ENCODE measurements around the gene MRTFA.

MRTFA gene

DNA sequence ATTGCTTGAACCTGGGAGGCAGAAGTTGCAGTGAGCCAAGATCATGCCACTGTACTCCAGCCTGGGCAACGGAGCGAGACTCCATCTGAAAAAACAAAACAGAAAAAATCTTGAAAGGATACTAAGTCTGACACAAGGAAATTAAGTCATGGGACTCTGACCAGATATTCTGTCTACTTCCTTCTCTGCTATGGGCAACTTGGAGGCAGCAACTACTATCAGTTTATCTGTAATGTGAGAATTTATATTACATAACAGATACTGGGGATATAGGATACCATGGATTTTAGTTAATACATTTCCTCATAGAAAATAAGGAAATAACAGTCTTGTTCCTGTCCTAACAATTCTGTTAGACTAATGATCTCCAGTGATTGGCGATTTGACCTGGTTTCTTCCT lies 267.7 kb downstream of the MRTFA start:
- H3K36me3 ChIP-seq, result peaks cover 23 to 43% (median 43%) of the 10 kb centered on the region in 3 donors
- no peak overlapping the region for H3K4me3 ChIP-seq
- no peak overlapping the region for H3K27ac ChIP-seq
- no peak for DNase-seq
- H3K27me3 ChIP-seq, result no peaks in the 10 kb centered on the region
- TF ChIP-seq, protein P1, sequence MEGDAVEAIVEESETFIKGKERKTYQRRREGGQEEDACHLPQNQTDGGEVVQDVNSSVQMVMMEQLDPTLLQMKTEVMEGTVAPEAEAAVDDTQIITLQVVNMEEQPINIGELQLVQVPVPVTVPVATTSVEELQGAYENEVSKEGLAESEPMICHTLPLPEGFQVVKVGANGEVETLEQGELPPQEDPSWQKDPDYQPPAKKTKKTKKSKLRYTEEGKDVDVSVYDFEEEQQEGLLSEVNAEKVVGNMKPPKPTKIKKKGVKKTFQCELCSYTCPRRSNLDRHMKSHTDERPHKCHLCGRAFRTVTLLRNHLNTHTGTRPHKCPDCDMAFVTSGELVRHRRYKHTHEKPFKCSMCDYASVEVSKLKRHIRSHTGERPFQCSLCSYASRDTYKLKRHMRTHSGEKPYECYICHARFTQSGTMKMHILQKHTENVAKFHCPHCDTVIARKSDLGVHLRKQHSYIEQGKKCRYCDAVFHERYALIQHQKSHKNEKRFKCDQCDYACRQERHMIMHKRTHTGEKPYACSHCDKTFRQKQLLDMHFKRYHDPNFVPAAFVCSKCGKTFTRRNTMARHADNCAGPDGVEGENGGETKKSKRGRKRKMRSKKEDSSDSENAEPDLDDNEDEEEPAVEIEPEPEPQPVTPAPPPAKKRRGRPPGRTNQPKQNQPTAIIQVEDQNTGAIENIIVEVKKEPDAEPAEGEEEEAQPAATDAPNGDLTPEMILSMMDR (IDR thresholded peaks at IDR 0.05), result no peak
- intact Hi-C loops (cut with DNase I; ENCODE audit: low total_unique reads), result no loop called here
- H3K9me3 ChIP-seq, result no peaks in the 10 kb centered on the region
- peaks cover 0 to 7% (median 1%) of the 10 kb centered on the region in 4 donors for H3K4me1 ChIP-seq

DNA sequence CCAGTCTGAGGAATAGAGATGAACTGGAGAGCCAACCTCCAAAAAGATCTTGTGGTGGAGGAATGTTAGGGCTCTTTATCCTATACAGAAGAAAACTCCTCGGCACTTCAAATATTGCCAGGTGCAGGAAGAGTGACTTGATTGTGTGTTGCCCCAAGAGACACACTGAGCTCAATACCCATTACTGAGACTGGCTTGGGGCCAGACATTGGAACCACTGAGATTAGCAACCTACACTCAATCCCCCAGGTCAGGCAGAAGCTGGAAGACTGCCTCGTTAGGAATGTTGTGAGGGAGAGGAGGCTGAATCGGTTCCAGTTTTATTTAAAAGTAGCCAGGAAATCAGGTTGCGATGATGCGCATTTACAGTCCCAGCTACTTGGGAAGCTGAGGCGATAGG lies 268.5 kb downstream of the MRTFA start:
- intact Hi-C loops (cut with DNase I; ENCODE audit: low total_unique reads), result no loop called here
- H3K4me3 ChIP-seq, result no peak overlapping the region
- no peaks in the 10 kb centered on the region for H3K9me3 ChIP-seq
- TF ChIP-seq, protein P1 (IDR thresholded peaks at IDR 0.05), result no peak
- no peaks in the 10 kb centered on the region for H3K27me3 ChIP-seq
- DNase-seq, result no peak
- no peak overlapping the region for H3K27ac ChIP-seq
- peaks cover 0 to 7% (median 1%) of the 10 kb centered on the region in 4 donors for H3K4me1 ChIP-seq
- peaks cover 30 to 51% (median 51%) of the 10 kb centered on the region in 3 donors for H3K36me3 ChIP-seq

DNA sequence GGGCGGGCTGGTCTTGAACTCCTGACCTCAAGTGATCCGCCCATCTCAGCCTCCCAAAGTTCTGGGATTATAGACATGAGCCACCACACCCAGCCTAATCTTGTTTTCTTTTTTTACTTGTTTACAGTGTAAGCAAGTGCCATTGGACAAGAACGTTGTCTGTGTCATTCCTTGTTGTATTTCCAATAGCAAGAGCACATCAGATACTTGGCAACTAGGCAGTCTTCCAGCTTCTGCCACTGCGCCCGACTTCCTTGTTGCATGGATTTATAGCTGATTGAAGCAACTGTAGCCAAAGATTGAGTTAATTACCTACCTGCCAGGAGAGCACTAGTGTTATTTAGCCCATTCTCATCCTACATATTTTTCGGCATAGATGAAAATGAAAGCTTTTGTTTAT lies 269.2 kb downstream of the MRTFA start:
- intact Hi-C loops (cut with DNase I; ENCODE audit: low total_unique reads), result no loop called here
- peaks cover 37 to 58% (median 57%) of the 10 kb centered on the region in 3 donors for H3K36me3 ChIP-seq
- no peak overlapping the region for H3K4me3 ChIP-seq
- no peaks in the 10 kb centered on the region for H3K27me3 ChIP-seq
- no peak overlapping the region for H3K27ac ChIP-seq
- H3K4me1 ChIP-seq, result peaks cover 0 to 7% (median 1%) of the 10 kb centered on the region in 4 donors
- no peaks in the 10 kb centered on the region for H3K9me3 ChIP-seq
- DNase-seq, result no peak
- TF ChIP-seq, protein P1 (IDR thresholded peaks at IDR 0.05), result no peak

GRCh38 chr22:40366068-40366467 lies 270.5 kb downstream of the MRTFA start:
- Histone ChIP-seq H3K9me3 (no peaks in the 10 kb centered on the region), H3K27me3 (no peaks in the 10 kb centered on the region), H3K4me1 (peaks cover 0 to 3% (median 1%) of the 10 kb centered on the region in 4 donors), H3K27ac (no peak overlapping the region), H3K4me3 (no peak overlapping the region), H3K36me3 (peaks cover 50 to 70% (median 70%) of the 10 kb centered on the region in 3 donors)
- no peak for DNase-seq
- intact Hi-C loops (cut with DNase I; ENCODE audit: low total_unique reads), result no loop called here
- TF ChIP-seq, protein P1 (IDR thresholded peaks at IDR 0.05), result no peak

GRCh38 chr22:40364431-40364830 lies 272.1 kb downstream of the MRTFA start:
- TF ChIP-seq, protein P1 (IDR thresholded peaks at IDR 0.05), result no peak
- no peak for DNase-seq
- Histone ChIP-seq H3K4me1 (no peaks in the 10 kb centered on the region), H3K36me3 (peaks cover 66 to 87% (median 87%) of the 10 kb centered on the region in 3 donors), H3K9me3 (no peaks in the 10 kb centered on the region), H3K4me3 (no peak overlapping the region), H3K27me3 (no peaks in the 10 kb centered on the region), H3K27ac (no peak overlapping the region)
- intact Hi-C loops (cut with DNase I; ENCODE audit: low total_unique reads), result no loop called here

DNA sequence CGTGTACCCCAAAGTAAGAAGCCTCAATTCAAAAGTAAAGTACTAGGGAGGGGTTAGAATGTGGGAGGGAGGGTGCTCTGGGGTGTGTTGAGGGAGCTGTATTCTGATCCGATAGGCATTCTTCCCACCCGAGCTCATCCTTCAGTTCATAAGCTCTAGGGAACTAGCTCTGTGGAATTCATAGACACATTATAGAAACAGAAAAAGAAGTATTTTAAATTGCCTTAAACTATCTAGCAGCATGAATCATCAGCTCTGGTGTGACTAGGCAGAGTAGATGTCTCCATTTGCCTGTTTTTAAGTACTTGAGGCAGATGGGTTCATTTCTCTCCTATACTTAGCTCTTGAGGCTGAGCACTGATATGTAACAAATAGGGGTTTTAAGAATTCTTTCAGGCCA lies 273.5 kb downstream of the MRTFA start:
- Histone ChIP-seq H3K9me3 (no peaks in the 10 kb centered on the region), H3K36me3 (peaks cover 71 to 100% (median 96%) of the 10 kb centered on the region in 3 donors), H3K4me1 (no peaks in the 10 kb centered on the region), H3K27me3 (no peaks in the 10 kb centered on the region), H3K4me3 (no peak overlapping the region), H3K27ac (no peak overlapping the region)
- TF ChIP-seq, protein P1 (IDR thresholded peaks at IDR 0.05), result no peak
- intact Hi-C loops (cut with DNase I; ENCODE audit: low total_unique reads), result no loop called here
- no peak for DNase-seq

Measured in tibial artery (tissue), 4 donors.